ENCODE measurements around the gene NOXRED1. TPM values are rescaled to one million over a fixed set of nuclear protein-coding genes. Genes with fewer than 3 reads are reported as not detected.
"Not testable (repeated sequence)": the region's sequence is repeated elsewhere in the genome, so short reads cannot be mapped to it uniquely, and the experiment has no call there.

Gene NOXRED1
- total RNA-seq, 1 donor from 2014 or later: 1.2 TPM

DNA sequence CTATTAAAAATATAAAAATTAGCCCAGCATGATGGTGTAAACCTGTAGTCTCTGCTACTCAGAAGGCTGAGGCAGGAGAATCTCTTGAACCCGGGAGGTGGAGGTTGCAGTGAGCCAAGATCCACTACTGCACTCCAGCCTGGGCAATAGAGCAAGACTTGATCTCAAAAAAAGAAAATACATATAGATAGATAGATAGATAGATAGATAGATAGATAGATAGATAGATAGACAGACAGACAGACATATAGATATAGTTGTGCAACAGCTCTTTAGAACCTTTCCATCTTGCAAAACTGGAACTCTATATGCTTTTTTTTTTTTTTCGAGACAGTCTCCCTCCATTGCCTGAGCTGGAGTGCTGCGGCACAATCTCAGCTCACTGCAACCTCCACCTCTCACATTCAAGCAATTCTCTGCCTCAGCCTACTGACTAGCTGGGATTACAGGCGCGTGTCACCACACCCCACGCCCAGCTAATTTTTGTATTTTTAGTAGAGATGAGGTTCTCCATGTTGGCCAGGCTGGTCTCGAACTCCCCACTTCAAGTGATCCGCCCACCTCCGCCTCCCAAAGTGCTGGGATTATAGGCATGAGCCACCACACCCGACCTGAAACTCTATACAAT, 7.8 kb downstream of the NOXRED1 start:
- FAIRE-seq; DNase-seq (ENCODE audit: low spot score in 2 of 2): not testable (repeated sequence)

DNA sequence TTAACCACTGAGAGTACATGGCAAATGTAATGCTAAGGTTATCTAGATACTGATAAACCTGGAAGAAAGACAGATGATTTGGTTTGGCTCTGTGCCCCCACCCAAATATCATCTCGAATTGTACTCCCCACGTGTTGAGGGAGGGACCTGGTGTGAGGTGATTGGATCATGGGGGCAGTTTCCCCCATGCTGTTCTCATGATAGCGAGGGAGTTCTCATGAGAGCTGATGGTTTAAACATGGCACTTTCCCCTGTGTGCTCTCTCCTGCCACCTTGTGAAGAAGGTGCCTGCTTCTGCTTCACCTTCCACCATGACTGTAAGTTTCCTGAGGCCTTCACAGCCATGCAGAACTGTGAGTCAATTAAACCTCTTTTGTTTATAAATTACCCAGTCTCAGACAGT, 14.2 kb downstream of the NOXRED1 start:
- FAIRE-seq (no peak), DNase-seq (ENCODE audit: low spot score in 2 of 2) (no peak)

DNA sequence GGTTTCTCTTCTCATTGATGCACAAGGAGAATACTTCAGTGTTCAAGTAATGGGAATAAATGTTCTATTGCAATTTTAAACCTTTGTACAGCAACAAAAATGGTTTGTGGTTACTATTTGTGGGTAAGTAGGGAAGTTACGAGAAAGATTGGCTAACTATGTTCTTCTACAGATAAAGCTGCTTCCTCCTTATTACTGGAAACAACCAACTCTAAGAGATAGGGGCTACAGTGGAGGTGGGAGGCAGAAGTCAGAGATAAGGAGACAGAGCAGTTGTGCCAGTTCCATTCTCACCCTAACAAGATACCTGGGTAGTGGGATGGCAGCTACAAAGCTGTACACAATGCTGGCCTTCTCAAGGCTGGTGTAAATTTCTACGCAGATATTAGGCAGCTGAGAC, 16.2 kb downstream of the NOXRED1 start:
- no peak for FAIRE-seq
- no peak for DNase-seq (ENCODE audit: low spot score in 2 of 2)

DNA sequence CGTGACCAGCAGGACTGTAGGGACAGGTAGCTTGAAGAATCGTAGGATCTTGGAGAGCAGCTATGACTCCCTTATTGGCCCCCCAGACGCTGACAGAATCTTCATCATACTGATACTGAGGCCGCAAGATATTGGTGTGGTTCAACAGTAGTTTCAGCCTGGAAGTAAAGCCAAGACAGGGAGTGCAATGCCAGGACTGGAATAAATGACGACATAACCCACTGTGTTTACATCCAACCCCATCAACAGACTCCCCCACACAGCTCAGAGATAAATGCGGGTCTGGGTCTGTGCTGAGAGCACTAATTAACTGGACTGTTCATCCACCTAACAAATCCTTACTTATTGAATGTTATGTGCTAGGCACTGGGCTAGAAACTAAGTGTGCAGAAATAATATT, 16.6 kb downstream of the NOXRED1 start:
- DNase-seq (ENCODE audit: low spot score in 2 of 2): no peak
- FAIRE-seq: no peak

DNA sequence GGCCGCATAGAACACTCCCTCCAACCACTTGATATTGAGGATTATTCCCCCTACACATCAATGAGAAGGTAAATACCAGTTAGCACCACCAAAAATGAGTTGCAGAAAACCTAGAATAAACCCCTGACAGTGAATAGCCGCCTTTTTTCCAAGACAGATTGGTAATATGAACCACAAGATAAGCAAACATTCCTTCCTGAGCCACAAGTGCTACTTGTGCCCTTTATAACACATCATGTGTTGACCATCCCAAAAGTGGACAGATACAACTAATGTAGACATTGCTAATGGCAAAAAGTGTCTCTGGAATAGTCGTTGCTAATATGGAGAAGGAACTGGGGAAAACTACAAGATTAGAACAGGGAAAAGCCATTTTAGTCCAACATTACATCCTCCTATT, 17.2 kb downstream of the NOXRED1 start:
- DNase-seq (ENCODE audit: low spot score in 2 of 2): no peak
- no peak for FAIRE-seq

DNA sequence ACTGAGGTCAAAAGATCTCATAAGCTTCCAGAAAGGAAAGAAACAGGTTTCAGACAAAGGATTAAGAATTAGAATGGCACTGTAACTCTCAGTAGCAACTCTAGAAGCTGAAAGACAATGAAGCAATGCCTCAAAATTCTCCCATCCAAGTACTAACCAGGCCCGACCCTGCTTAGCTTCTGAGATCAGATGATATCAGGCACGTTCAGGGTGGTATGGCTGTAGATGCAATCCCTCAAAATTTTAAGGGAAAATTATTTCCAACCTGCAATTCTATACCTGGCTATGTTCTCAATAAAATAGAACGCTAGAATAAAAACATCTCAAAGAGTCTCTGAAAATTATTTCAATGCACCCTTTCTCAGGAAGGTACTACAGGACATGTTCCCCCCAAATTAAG, 19.6 kb downstream of the NOXRED1 start:
- DNase-seq (ENCODE audit: low spot score in 2 of 2) (no peak), FAIRE-seq (no peak)

DNA sequence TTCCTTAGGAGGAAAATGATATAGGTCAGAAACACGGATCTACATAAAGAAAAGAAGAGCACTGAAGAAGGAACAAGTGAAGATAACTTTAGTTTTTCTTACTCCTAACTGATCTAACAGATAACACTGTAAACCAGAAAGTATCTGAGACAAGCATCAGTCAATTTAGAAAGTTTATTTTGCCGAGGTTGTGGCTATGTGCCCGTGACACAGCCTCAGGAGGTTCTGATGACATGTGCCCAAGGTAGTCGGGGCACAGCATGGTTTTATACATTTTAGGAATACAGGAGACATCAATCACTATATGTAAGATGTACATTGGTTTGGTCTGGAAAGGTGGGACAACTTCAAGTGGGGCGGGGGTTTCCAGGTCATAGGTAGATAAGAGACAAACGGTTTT, 23.1 kb downstream of the NOXRED1 start:
- DNase-seq (ENCODE audit: low spot score in 2 of 2) (no peak), FAIRE-seq (no peak)

DNA sequence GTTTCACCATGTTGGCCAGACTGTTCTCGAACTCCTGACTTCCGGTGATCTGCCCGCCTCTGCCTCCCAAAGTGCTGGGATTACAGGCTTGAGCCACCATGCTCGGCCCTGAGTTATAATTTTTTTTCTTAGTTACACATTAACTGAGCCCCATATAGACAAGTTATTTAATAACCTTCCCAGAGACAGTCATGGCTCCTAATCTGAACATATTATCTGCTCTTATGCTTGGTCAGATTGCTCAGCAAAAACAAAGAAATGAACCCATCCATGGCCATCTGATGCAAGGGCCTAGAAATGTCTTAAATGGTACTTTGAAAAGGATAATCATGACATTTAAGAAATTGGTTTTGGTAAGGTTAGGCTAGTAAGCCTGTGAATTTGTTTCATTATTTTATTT, 33.1 kb downstream of the NOXRED1 start:
- no peak for DNase-seq (ENCODE audit: low spot score in 2 of 2)
- no peak for FAIRE-seq

DNA sequence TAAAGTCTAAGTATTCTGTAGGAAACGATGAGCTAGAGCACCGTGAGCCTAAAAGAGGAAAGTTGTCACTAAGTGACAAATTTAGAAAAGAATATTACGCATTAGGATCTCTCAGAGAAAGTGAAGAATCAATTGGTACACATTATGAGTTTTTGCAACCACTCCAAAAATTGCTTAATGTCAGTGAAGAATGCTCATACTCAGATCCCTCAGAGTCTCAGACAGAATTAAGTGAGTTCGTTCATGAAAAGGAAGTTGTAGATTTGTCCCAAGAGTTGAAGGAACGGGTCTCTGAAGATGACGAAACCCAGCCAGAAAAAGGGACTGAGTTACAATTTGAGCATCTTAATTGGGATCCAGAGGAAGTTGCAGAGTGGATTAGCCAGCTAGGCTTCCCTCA, 44.6 kb downstream of the NOXRED1 start:
- DNase-seq (ENCODE audit: low spot score in 2 of 2): no peak
- FAIRE-seq: no peak

DNA sequence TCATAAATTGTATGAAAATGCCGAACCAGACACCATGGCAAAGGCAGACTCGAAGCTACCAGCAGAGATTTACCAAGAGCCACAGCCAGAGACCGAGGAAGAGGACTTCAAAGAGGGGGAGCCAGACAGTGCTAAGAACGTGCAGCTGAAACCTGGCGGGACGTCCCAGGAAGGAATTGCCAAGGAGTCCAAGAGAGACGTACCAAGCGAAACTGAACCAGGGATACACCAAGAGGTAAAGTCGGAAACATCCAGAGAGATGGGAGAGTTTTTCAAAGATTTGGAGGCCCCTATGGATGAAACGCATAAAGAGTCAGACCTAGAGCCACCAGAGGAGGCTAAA, 45.9 kb downstream of the NOXRED1 start:
- no peak for DNase-seq (ENCODE audit: low spot score in 2 of 2)
- no peak for FAIRE-seq

DNA sequence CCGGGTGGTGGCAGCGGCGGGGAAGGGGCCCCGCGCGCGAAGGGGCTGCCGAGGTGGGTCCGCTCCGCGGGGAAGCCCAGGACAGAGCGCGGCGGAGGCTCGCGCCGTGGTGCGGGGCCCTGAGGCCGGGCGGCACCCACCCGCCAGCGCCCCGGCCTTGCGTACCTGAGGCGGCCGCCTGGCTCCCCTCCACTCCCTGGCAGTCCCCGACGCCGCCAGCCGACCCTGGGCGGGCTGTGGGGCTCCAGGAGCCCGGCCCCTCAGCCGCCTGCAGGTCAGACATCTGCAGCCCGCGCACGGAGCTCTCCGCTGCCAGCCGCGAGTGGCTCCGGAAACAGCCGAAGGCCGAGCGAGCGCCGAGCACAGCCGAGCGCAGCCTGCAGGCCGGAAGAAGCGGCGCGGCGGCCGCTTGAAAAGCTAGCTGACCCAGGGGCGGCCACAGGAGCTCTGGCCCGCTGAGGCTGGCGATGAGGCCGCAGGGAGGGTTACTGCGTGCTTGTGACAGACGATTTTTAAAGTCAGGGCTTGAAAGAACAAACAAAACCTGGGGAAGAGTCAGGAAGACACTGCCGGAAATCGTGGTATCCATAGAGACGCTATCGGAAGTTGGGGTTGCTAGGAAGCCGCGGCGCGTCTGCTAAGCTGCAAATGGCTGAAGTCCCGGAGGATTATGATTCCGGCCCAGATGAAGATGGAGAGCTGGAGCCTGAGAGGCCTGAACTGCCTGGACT, 46.4 kb downstream of the NOXRED1 start, which contains the start of the genes SAMD15 and TMED8:
Gene SAMD15, plus strand, starts transcription at position 609 of the 731 bp plus-strand sequence. Its CDS starts 40 bp downstream, at position 649.
Gene TMED8, minus strand, starts transcription at position 324 of the 731 bp plus-strand sequence. Its CDS starts 41 bp downstream, at position 283.
- no peak for FAIRE-seq

DNA sequence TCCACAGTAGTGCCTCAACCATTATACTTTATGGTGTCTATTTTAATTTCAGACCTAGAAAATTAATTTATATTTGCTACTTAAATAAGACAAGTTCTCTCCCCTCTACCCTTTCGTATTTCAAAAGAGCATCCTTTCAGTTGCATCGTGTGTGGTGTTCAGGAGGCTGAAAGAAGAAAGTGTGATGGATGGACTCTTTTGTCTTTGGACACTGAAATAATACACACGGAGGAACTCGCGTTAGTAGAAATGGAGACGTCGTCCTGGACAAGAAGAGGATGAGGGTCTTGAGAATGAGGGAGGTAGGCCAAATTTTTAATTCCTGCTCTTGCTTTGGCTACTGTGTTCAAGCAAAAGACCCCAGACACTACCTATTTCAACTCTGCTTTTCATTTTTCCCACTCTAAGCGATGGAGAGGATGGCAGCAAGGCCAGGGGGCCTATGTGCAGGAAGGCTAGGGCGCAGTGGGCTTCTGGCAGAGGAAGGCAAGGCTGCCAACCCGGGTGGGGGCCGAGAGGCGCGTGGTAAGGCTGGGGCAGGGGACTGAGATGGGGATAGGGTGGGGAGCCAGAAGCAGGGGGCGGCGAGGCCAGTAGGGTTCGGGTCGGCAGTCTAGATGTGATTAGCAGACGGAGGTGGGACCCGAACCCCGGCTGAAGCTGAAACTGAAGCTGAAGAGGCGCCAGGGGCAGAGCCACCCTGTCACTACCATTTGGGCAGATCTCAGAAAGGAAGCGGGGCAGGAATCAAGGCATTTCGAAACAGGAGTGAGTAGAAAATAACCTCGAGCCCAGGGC, 47.2 kb downstream of the NOXRED1 start:
- no peak for FAIRE-seq

More for the DNA sequence above, 46.4 kb downstream of the NOXRED1 start, which contains the start of the genes SAMD15 and TMED8:
- DNase-seq (ENCODE audit: low spot score in 2 of 2): peak; percentile 85 to 88

DNA sequence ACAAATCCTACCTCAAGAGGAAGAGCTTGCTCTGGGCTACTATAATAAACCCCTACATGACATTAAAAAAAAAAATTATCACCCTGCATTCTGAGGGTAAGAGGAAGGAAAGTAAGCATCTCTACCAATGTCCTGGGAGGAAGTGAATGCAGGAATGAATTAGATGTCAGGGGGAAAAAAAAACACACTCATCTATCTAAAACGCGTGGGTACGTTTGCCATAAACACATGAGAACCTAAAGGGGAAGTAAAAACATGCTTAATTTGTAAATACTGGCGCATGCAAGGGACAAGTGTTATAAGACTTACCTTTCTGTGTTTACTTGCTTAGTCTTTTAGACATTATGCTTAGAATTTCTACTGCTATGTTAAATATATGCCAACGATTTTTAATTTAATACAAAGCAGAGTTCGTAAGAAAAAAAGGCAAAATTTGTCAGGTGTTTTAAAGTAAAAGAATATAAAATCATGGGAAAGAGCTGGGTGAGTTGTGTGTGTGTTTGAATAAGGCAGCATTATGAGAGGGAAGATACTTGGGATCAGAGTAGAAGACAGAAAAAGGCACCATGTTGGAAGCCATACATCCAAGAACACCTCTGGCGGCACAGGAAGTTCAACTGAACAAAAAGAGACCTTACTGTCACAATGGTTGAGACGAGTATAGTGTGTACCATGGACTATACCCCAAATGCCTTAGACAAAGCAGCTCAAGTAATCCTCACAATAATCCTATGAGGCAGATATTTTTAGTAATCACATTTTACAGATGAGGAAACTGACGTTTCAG, 48.0 kb downstream of the NOXRED1 start:
- no peak for FAIRE-seq
- DNase-seq (ENCODE audit: low spot score in 2 of 2): no peak

More for the DNA sequence above, 47.2 kb downstream of the NOXRED1 start:
- DNase-seq (ENCODE audit: low spot score in 2 of 2): peak in 1 of 2 donors; percentile 27

DNA sequence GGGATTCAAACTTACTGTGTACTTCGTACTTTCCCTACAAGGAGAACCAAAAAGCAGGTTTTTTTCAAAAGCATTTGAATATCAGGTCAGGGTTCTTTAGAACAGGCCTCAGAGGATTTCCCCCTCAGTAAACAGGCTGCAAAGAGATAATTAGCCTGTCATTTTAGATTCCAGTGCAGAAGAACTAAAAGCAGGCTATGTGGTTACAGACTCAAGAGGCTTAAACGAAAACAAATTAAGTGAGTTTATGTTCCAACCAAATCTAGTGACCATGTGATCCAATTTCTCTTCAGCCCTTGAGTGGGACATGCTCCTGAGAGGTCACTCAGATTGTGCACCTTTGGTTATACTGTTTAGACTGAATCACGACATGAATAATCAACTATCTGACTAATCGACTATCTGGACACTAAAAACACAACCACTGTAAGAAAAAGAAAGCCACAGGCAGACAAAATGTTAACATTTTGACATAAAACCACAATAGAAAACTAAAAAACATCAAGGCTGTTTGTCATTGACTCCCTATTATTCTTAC, 51.0 kb downstream of the NOXRED1 start:
- FAIRE-seq: no peak
- DNase-seq (ENCODE audit: low spot score in 2 of 2): no peak

DNA sequence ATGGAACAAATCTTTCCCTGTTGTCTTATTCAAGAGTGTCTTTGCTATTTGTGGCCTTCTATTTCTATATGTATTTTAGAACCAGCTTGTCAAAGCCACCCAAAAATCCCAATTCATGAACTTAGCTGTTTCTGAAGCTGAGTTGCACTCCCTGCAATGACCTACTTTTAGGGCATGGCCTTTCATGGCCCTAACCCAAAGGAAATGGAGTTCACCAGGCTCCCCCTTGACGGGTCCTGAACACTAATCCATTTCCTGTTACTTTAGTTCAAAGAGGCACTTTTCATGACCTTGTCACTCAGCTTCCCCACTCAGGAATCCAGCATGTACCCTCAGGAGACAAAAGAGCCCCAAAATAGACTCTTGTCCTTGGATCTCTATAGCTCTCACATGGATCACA, 54.0 kb downstream of the NOXRED1 start:
- no peak for DNase-seq (ENCODE audit: low spot score in 2 of 2)
- FAIRE-seq: no peak

DNA sequence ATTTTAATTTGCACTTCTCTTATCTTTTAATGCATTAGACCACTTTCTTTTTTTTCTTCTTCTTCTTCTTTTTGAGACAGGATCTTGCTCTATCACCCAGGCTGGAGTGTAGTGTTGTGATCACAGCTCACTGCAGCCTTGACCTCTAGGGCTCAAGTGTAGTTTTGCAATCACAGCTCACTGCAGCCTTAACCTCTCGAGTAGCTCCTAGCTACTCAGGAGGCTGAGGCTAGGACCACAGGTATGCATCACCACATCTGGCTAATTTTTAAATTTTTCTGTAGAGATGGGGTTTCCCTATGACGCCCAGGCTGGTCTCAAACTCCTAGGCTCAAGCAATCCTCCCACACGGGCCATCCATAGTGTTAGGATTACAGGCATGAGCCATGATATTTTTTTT, 59.2 kb downstream of the NOXRED1 start:
- FAIRE-seq: no peak
- no peak for DNase-seq (ENCODE audit: low spot score in 2 of 2)

DNA sequence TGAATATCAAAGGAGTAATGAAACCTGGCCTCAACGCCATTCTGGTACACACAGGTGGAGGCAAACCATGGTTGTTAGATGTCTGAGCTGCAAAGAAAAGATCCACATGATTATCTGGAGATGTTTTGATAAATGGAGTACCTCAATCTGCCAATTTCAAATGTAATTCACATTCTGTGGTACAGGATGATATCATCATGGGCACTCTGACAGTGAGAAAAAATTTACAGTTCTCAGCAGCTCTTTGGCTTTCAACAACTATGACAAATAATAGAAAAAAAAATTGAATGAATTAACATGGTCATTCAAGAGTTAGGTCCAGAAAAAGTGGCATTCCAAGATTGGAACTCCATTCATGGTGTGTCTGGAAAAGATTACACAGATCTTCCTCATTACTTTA, 63.7 kb downstream of the NOXRED1 start:
- DNase-seq (ENCODE audit: low spot score in 2 of 2) (no peak), FAIRE-seq (no peak)

DNA sequence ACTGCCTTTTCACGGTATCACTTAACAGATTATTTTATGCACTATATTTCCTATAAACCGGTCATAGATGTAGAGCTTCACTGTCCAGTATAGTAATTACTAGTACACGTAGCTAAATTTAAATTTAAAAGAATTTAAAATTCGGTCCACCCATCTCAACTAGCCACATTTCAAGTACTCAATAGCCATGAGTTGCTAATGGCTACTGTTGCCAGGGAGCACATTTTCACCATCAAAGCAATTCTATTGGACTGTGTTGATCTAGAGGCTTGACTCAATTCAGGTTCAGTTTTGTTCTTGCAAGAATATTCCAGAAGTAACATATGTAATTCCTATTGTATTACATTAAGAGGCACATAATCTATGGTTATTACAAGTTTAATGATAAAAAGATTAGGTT, 66.4 kb downstream of the NOXRED1 start:
- no peak for FAIRE-seq
- DNase-seq (ENCODE audit: low spot score in 2 of 2): no peak

DNA sequence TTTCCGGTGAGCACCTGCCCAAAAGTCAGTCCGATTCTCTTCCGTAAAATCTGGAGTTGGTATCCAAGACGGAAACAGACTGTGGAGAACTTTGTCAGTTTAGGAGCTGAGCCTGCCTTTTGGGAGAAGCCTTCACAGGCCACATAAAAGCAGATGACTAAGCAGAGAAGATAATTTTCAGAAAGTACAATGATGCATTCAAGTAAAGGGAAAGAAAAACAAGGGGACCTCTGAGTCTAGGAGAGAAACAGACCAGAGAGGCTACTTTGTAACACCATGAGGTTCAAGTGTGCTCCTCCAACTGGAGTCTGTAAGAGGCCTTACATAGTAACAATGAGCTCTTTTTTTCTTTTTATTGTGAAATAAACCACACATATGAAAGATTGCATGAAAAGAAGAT, 67.5 kb downstream of the NOXRED1 start:
- DNase-seq (ENCODE audit: low spot score in 2 of 2): no peak

DNA sequence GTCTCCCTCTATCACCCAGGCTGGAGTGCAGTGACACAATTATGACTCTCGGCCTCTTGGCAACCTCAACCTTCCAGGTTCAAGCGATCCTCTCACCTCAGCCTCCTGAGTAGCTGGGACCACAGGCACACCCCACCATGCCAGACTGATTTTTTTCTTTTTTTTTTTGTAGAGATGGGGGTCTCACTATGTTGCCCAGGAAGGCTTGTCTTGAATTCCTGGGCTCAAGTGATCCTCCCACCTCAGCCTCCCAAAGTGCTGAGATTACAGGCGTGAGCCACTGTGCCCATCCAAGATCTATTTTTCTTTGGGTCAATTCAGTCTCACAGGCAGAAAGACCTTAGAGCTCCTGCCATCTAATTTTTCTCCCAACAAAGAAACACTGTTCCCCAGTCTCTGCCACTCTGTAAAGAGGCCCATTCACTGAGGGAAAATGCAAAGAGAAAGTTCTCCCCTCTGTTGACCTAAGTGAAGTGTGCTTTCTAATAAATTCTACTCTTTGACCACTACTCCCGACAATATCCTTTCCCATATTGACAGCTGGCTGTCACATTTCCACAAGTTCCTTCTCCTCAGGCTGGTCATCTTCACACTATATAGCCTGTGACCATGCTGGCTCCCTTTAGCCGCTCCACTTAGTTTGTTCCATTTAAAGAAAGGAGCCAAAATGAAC, 69.7 kb downstream of the NOXRED1 start:
- FAIRE-seq: no peak

More for the DNA sequence above, 67.5 kb downstream of the NOXRED1 start:
- no peak for FAIRE-seq

More for the DNA sequence above, 69.7 kb downstream of the NOXRED1 start:
- no peak for DNase-seq (ENCODE audit: low spot score in 2 of 2)

All from frontal cortex (tissue), 4 donors.